Kidney capillary endothelial cell (primary cell): ENCODE results near the gene LOXHD1.

Source experiments
- DNase-seq: peaks from one replicate; pipeline ENCODE4 v3.0.0-alpha.2; 2018; ENCODE audit warnings: low spot score

LOXHD1 gene

DNA sequence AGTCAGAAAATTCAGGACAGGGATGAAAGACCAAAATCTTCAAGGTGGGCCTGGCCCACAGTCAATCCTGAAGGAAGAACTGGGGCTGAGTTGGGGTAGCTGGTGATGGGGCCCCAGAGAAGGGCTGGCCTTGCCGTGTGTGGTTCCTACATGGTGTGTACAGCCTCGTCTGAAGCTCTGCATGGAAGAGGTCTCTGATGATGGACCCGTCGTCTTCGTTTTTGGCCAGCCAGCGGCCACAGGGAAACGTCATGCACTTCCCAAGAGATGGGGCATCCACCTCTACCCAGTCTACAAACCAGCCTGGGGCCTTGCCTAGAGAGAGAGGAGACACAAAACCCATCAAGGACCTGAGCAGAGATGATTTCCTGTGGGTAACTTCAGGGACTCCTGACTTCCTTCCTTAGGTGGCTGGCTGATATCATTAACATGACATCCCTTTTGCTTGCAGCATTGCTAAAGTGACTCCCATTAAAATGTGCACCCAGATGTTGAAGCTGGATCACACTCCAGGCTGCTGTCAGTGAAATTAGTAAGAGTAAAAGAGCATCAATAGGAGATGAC, 115.3 kb downstream of the LOXHD1 start:
- no peak for DNase-seq

DNA sequence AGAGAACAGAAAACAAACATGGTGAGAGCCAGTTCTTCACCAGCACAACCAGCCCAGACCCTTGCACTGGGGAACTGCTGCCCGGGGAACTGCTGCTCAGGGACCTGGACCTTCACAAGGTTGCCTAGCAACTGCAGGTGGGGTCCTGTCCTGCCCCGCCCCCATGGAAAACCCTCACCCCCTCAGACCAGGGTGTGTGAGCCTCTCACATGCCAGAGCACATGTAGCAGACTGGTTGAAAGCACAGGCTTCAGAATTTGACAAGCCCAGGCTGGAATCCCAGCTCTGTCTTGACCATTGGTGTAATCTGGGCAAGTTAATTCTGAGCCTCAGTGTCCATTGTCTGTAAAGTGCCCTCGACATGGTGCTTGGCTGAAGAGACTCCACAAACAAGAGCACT, 118.6 kb downstream of the LOXHD1 start:
- DNase-seq: no peak

DNA sequence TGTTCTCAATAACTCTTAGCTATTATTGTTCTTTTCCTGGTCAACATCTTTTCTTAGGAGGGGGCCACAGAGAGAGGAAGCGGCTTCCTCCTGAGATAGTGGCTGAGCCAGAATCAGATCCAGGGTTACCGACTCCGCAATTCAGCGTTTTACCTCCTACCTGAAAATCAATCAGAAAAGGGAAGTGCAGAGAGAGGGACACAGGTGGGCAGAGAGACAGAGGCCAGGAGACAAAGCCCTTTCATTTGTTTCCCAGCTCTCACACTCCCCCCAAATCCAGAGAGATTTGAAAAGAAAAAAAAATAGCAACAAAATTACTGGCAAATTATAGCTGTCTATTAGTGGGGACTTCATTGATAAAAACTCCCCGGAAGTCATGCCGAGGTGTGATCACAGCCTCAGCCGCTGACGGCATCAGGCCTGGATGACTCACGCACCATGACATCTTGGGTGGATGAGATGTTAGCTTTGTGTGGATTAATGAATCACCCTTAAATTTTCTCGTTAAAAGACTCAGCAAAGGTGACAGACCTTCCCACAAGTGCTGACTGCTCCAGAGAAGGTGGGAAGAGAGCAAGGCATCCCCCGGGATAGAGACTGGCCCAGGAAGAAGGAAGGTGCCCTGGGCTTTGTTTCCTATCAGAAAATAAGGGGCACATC, 120.7 kb downstream of the LOXHD1 start:
- no peak for DNase-seq

- no peak for DNase-seq
Observed at GRCh38 chr18:46531482-46531881, 125.5 kb downstream of the LOXHD1 start.

GRCh38 chr18:46528037-46528436, 129.0 kb downstream of the LOXHD1 start:
- no peak for DNase-seq

DNA sequence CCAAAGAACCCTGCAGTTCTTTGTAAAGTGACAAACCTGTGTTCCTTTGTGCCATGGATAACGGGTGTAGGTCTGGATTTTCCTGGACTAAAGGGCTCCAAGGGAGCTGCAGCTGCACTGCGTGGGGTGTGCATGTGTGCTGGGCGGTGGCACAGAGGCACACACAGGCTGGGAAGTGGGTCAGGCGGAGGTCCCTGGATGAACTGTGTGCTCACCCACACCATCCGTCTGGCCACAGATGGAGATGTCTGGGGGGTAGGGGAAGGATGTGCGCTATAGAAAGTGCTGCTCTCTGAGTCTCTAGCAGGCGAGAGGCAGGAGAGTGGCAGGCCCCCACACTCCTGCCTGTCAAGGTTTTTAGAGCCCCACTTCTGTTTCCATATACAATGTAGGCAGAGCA, 137.2 kb downstream of the LOXHD1 start:
- DNase-seq: no peak

GRCh38 chr18:46518438-46518837, 138.6 kb downstream of the LOXHD1 start:
- DNase-seq: no peak

- DNase-seq: no peak
Observed at GRCh38 chr18:46516555-46516954, 140.5 kb downstream of the LOXHD1 start.

DNA sequence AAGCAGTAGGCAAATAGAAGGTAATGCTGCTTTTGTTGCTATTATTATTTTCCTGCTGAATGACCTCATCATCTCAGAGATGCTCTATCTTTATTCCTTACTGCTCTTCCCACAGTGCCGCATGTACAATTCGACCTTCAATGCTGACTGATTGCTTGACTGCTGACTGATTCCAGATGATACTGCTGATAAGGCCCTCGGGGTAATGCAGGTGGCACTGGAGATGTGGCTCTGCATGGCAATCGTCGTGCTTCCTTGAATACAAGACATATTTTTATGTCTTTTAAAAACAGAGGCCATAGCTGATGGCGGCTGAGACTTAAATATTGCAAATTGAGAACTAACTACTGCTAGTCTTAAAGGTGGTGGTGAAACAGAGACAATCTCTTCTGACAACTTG, 146.6 kb downstream of the LOXHD1 start:
- DNase-seq: no peak

- DNase-seq: no peak
Observed at GRCh38 chr18:46509530-46509929, 147.5 kb downstream of the LOXHD1 start.

DNA sequence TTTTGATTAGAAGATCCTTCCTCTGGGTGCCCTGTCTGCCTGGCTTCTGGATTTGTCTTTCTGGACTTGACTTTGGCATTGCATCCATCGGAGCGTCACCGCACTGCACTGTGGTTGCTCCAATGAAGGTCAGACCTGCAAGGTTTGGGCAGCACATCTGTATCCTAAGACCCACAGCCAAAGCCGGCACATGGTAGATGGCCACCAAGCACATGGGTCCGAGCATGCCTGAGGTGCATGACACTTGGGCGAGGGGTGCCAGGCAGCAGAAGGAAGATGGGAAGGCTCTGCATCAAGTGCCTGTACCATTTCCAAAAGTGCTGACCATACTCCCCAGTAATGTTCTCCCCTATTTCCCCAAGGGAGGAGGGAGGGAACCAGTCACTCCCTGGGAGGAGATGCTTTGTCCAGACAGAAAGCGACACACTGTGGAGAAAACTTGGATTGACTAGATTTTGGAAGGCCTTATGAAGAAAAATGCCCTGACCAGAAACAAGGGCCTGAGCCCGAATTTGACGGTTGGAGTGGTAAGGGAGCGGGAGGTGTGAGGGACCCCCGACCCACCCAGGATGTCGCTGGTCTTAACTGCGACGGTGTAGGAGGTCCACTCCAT, 149.9 kb downstream of the LOXHD1 start:
- DNase-seq: no peak

GRCh38 chr18:46502444-46502843, 154.6 kb downstream of the LOXHD1 start:
- DNase-seq: peak; percentile 4

DNA sequence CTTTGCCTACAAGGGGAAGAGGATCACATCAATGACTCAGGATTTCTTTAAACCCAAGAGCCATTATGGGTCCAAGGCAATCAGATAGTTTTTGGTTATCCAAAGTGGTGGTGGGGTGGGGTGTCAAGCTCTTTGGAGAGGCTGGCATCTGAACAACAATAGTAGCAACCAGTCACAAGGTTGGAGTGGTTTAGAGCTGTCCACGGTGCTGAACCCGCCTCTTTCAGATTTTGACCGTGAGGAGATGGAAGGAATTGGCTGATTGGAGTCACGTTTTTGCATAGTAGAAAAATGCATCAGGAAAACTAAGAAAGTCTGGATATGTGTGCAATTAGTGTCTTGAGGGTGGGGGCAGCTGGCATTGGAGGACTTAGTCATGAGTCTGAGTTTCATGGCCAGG, 159.9 kb downstream of the LOXHD1 start:
- DNase-seq: peak; percentile 29

DNA sequence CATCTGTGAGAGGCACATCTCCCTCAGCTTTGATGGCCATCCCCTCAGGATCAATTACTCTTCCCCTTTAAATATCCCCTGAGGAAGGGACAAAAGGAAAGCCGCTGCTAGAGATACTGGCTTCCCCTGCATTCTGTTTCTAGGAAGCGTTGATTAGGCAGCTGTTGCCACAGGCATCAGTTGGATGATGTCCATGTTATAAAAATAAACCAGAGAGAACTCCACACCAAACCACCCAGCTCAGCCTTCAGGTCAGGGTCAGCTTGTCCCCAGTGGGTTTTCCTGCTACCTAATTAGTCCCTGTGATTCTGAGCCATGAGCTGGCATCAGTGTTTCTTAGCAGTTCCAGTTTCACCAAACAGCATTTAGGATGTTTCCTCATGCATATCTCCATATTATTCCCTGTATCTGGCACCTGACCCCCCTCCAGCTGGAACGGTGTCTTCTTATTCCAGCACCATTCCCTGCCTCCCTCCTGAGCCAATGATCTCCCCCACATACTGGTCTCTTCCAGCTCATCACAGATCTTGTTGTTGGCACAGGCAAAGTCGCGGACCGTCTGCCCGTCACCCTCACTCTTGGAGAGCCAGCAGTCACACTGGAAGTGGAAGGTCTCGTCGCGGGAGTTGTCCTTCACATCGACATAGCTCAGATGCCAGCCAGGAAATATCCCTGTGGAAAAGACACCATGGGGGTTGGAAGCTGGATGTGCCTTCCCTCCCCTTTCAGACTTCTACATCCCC, 168.4 kb downstream of the LOXHD1 start:
- no peak for DNase-seq

DNA sequence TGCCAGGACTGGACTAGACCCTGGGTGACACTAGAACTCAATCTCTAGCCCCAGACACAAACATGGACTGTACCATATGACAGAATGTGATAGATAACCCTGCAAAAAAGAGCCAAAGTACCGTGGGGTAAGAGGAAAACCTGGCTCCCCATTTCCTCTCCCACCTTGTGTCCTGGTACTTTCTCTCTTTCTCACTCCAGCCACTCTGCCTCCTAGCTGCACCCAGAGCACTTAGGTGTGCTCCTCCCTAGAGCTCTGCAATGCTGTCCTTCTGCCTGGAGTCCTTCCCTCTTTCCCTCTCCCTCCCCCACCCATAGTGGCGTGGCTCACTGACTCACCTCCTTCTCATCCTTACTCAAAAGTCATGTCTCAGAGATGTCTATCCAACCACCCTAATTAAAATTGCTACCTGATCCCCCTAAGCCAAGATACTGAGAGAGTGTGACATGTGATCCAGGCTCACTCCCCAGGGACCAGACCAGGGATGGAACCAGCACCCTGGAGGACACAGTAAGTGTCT, 171.3 kb downstream of the LOXHD1 start:
- no peak for DNase-seq

DNA sequence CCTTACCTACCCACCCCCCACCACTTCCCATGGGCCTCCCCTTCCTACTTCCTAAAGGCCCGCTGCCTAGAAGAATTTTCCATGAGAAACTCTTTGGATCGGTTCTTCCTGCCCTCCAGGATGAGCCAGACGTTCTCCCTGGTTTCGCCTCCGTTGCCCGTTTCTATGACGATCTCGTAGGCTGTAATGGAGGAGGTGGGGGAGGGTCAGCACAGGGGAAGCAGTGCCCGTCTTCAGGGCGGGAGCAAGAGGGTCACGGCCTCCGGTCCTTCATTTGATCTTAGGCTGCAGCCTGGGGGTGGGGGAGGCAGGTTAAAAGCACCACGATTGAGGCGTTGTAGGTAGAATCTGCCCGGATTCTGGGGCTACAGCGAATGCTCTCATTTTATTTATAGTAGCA, 172.0 kb downstream of the LOXHD1 start:
- no peak for DNase-seq

- DNase-seq: no peak
Observed at GRCh38 chr18:46482831-46483230, 174.2 kb downstream of the LOXHD1 start.

GRCh38 chr18:46481847-46482245, 175.2 kb downstream of the LOXHD1 start:
- no peak for DNase-seq

- DNase-seq: peak; percentile 40
Observed at GRCh38 chr18:46481048-46481846, 175.8 kb downstream of the LOXHD1 start.

DNA sequence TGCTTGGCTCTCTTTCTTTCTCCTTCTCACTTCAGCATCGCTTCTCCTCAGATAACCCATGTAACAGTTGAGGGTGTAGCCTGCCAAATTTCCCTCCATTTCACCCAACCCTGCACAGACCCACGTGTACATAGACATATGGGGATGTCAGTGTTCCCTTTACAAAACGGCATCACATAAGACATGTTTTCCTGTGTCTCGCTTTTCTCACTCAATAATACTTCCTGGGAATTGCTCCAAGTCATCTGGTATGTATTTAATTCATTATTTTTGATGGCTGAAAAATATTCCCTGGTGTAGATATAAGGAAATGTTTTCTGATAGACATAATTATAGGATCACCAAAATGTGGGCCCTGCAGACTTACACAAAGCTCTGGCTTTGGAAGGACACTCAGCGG, 176.8 kb downstream of the LOXHD1 start:
- DNase-seq: no peak

GRCh38 chr18:46478796-46479195, 178.2 kb downstream of the LOXHD1 start:
- no peak for DNase-seq

- no peak for DNase-seq
Observed at GRCh38 chr18:46477425-46478011, 179.5 kb downstream of the LOXHD1 start.
